ENCODE measurements around the gene CD207.

The CD207 gene

DNA sequence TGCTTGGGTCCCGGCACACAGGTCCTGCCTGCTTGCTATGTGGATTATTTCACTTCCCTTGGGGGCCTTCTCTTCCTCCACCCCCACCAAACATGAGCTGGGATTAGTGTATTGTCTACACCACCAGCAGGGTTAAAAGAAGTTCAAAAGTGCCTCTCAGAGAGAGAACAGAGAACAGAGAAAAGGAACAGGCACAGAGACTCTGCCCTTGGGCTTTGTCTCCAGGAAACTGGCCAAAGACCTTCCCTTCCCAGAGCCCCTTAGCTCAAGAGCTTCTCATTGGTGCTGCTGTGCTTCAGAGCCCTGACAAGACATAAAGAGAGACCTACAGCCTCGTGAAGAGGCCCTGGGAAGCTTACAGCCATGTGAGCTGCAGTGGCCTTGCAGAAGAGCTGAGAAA is 38.1 kb downstream of the CD207 start:
- DNase-seq (ENCODE audit: extremely low spot score, insufficient read length, low read depth): no peak
- FAIRE-seq: no peak

DNA sequence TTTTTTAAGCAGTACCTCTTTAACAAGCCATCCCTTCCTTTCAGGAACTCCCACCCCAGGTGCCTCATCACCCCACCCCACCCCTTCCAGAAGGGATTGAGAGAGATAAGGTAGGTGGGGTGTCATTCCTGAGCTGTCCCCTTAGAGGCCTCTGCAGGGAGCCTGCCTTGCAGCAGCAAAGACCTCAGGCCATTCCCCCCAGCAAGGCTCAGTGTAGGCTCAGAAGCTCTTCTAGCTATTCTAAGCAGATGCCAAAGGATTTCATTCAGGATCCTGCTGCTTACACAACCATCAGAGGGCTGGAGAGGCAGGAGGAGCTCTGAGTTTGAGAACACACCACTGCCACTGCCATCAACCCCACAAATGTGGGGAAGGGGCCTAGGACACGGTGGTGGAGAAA is 39.4 kb downstream of the CD207 start:
- no peak for DNase-seq (ENCODE audit: extremely low spot score, insufficient read length, low read depth)
- FAIRE-seq: no peak

DNA sequence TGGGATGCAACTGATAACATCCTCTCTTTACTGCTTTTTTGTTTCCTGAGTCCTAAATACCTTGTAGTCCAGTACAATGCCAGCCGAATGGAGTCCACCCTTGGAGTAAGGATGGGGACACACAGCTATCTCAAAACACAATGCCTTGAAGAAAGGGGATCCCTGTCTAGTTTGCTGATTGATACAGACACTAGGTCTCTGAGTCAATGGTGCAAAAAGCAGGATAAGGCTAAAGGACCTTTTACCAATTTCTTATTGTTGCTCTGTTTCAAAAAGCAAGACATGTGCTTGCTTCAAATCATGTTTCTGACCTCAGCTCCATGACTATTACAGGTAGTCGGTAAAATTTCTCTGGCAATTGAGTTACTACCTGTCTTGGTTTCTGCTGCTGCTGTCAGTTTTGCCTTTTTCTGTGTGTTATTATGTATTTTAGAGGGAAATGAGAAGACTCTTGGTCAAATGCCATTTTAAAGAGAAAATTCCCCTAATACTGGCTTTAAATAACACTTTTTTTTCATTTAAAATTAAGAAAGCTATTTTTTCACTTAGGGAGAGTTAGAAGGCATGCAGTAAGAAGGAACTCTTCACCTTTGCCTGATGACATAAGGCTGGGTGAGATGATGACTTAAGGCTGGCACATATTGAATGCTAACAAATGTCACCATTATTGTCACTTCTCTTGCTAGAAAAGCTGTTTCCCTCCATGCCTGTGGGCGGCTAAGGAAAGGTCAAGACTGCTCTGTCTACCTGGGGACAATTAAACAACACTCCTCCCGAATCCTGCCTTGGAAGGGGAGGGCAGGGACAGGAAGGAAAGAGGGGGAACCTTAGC is 40.2 kb downstream of the CD207 start:
- DNase-seq (ENCODE audit: extremely low spot score, insufficient read length, low read depth): no peak
- no peak for FAIRE-seq

DNA sequence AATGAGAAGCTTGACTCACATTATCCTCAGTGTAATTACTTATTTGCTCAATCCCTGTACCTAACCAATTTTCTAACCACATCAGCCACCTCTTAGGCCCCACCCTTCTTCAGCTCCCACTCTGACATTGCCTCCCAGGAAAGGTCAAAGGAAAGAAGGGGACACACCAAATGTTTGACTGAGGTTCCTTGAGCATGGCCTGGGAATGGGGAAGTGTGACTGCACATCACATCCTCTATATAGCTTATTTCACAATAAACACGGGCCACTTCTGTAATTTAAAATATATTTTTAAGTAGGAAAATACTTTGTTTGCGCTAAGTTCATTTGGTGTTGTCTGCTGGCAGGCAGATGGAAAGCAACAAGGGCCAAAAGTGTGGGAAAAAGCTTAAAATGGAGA is 42.2 kb downstream of the CD207 start:
- FAIRE-seq (no peak), DNase-seq (ENCODE audit: extremely low spot score, insufficient read length, low read depth) (no peak)

DNA sequence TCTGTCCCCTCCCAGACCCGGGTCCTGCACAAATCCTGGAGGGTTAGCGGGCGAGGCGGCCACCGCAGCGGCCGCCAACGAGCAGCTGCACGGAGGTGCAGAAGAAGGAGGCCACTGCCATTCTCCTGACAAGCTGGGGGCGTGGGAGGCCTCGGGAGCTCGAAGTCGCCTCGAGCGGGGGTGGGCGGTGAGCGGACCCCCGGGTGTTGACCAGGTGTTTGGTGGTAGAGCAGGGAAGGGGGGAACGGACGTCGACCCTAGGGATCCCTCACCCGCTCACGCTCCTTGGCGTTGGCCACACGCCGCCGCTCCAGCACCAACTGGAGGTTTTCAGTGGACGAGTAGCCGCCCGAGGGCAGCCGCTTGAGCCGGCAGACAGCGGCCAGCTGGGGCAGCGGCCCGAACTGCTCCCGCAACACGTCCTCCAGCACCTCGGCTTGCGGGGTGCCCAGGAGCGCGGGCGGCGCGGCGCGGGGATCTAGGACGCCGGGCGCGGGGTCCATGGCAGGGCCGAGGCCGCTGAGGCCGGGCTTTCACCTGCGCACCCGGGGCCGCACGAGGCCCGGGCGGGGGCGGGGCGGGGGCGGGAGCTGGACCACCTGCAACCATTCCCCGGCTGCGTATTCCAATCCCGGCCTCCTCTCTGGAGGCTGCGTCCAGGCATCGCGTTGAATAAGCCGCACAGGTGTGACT is 45.3 kb downstream of the CD207 start, which contains the start of gene FIGLA:
Gene FIGLA, minus strand, starts transcription at position 508 of the 693 bp plus-strand sequence. Its CDS starts 5 bp downstream, at position 503.
- no peak for FAIRE-seq
- DNase-seq (ENCODE audit: extremely low spot score, insufficient read length, low read depth): no peak

DNA sequence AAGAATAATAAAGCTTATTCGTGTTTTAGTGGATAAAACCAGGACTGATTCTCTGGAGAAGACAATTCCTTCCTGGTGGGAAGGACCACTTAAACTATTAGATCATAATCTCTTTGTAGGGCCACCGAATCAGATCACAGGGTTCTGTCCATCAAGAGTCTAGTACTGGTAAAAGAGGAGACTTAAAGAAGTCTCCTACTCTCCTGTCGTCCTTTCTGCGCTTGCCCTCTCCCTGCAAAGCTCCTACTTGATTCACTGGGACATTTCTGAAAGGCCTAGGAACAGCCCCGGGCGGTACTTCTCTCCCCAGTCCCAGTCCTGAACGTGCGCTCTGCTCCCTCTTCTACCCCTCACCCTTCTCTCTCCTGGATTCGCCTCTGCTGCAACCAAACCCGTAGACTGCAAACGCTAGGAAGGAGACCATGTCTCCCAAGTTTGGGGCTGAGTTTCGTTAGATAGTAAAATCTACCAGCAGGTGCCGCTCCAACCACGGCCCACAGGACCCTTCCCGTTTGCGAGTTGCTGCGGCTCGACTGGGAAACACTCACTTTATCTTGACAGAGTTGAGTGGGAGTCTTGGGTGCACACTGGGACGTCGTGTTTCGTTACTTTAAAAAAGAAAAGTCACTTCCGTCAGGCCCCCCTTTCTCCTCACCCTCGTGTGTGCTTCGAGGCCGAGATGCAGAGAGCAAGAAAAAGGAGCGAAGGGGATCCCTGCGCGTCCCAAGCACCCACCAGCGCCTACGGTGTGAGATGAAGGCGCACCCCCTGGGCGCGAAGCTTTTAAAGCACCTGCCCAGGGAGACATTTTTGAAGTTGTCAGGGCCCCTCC is 46.1 kb downstream of the CD207 start:
- peak; percentile 73 for FAIRE-seq

DNA sequence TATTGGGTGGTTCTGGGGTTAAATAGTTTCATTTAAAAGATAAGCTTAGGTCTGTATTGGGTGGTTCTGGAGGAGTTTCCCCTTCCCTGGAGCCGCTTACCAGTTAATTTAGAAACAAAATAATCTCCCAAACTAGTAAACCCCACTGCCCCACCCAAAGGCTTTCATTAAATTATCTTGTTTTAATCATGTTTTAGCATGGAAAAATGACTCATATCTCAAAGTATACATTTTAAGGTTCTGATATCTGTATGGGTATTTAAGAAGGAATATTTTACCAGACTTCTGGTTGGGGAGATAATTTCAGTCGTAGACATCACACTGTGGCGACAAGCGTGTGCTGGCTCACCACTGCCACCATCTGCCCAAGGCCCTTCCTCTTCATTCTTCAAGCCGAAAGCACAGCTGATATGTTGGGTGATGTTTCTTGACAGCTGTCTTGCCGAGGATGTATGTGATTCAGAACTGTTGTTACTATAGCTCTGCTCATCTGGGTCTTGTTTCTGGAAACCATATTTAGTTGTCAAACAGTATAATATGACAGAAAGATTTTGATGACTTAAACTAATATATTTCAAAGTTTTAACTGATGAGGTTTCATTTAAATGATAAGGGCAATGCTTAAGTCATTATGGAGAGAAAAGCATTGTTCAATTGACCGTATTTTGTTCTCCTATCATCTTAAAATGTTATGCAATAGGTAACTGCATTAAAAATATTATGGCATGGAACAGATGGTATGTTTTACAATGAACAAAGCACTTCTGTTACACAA is 50.3 kb downstream of the CD207 start:
- peak; percentile 21 for FAIRE-seq
- no peak for DNase-seq (ENCODE audit: extremely low spot score, insufficient read length, low read depth)

More for the DNA sequence above, 46.1 kb downstream of the CD207 start:
- DNase-seq (ENCODE audit: extremely low spot score, insufficient read length, low read depth): no peak

DNA sequence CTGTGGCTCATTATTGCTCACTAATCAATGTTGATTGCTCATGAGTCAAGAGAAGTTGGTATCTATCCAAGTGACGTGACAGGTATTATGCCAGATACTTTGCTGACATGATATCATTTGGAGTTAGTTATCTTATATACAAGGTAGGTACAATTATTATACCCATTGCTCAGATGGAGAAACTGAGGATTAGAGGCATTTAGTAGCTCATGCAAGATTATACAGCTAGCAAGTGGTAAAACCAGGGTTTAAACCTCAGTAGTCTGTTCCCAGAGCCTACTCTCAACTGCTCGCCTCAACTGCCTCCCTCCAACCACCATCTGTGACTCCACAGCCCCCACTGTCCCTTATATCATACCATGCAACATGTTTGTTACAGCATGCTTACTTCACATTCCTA is 51.3 kb downstream of the CD207 start:
- DNase-seq (ENCODE audit: extremely low spot score, insufficient read length, low read depth) (no peak), FAIRE-seq (no peak)
